ENCODE measurements around the gene UBR1. TPM values are rescaled to one million over a fixed set of nuclear protein-coding genes. Genes with fewer than 3 reads are reported as not detected.
A peak's percentile ranks its signal among the peaks of the same experiment; 100 is the strongest.

Gene UBR1
- total RNA-seq, 1 donor from 2014 or later = 39.1 TPM

DNA sequence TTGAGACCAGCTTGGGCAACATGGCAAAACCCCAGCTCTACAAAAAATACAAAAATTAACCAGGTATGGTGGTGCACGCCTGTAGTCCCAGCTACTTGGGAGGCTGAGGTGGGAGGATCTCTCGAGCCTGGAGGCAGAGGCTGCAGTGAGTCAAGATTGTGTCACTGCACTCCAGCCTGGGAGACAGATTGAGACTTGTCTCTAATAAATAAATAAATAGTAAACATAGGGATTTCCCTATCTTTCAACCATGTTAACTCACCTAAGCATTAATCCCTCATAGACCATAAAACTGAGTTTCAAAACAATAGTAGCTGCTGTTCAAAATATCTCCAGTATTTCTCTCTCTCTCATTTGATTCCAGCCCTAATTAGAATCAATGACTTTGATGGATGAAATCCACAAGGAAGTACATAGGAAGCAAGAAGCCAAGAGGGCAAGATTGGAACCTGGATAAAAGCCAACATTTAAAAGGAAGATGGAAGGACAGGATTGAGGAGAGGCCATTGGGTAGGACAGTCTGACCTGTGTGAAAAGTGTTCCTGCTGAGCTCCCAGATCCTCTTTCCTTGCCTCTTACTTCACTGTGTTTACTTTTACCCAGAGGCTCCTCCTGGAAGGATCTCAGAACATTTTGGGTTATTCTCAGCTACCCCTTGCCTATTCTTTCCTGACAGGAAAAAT is 172.9 kb downstream of the UBR1 start:
- no peak for DNase-seq (ENCODE audit: low spot score, unreplicated experiment)
- TF ChIP-seq, protein P1, sequence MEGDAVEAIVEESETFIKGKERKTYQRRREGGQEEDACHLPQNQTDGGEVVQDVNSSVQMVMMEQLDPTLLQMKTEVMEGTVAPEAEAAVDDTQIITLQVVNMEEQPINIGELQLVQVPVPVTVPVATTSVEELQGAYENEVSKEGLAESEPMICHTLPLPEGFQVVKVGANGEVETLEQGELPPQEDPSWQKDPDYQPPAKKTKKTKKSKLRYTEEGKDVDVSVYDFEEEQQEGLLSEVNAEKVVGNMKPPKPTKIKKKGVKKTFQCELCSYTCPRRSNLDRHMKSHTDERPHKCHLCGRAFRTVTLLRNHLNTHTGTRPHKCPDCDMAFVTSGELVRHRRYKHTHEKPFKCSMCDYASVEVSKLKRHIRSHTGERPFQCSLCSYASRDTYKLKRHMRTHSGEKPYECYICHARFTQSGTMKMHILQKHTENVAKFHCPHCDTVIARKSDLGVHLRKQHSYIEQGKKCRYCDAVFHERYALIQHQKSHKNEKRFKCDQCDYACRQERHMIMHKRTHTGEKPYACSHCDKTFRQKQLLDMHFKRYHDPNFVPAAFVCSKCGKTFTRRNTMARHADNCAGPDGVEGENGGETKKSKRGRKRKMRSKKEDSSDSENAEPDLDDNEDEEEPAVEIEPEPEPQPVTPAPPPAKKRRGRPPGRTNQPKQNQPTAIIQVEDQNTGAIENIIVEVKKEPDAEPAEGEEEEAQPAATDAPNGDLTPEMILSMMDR (IDR thresholded peaks at IDR 0.05; ENCODE audit: unreplicated experiment) = no peak

DNA sequence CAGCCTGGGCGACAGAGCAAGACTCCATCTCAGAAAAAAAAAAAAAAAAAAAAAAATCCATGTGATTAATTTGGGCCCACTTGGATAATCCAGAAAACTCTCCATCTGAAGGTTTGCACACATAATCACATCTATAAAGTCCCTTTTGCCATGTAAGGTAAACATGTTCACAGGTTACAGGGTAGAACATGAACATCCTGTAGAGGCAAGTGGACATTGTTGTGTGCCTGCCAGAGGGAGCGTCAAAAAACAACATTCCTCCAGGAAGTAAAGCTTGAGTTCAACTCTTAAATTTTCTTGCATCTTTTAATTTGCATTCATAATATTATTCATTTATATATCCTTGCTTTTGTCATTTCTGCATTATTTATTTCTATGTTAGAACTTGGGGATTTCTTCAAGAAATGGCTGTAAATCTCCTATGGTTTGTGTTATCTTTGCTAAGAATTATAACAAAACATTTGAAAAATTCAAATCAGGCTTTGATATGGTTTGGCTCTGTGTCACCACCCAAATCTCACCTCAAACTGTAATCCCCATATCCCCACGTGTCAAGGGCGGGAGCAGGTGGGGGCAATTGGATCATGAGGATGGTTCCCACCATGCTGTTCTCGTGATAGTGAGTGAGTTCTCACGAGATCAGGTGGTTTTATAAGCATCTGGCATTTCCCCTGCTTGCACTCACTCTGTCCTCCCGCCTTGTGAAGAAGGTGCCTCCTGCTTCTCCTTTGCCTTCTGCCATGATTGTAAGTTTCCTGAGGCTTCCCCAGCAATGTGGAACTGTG is 173.9 kb downstream of the UBR1 start:
- TF ChIP-seq, protein P1 (IDR thresholded peaks at IDR 0.05; ENCODE audit: unreplicated experiment) = no peak
- no peaks in the 10 kb centered on the region for H3K4me1 Mint-ChIP-seq (ENCODE audit: low read depth)
- H3K36me3 Mint-ChIP-seq (ENCODE audit: insufficient read depth) = no peaks in the 10 kb centered on the region
- H3K27ac Mint-ChIP-seq = no peak overlapping the region
- H3K27me3 Mint-ChIP-seq = no peaks in the 10 kb centered on the region
- no peak for DNase-seq (ENCODE audit: low spot score, unreplicated experiment)
- no peaks in the 10 kb centered on the region for H3K9me3 Mint-ChIP-seq (ENCODE audit: low read depth)
- H3K4me3 Mint-ChIP-seq (ENCODE audit: low read depth) = no peak overlapping the region

More for the DNA sequence above, 172.9 kb downstream of the UBR1 start:
- Mint-ChIP-seq H3K27ac (no peak overlapping the region), H3K4me3 (ENCODE audit: low read depth) (no peak overlapping the region), H3K36me3 (ENCODE audit: insufficient read depth) (no peaks in the 10 kb centered on the region), H3K4me1 (ENCODE audit: low read depth) (no peaks in the 10 kb centered on the region), H3K9me3 (ENCODE audit: low read depth) (no peaks in the 10 kb centered on the region), H3K27me3 (no peaks in the 10 kb centered on the region)

DNA sequence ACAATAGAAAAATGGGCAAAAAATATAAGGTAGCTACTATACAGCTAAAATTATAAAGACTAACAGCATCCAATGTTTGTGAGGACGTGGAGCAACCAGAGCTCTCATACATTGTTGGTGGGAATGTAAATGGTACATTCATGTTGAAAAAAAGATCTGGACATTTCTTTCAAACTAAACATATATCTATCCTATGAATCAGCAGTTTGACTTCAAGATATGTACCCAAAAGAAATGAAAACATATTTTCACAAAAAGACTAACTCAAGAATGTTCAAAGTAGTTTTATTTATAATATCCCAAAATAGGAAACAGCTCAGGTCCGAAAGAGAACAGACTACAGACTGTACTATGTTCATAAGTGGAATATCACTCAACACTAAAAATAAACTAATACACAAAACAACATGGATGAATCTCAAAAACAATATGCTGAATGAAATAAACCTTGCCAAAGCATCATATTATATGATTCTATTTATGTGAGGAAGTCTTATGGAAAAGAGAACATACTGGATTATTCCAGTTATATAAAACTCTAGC is 176.5 kb downstream of the UBR1 start:
- H3K27me3 Mint-ChIP-seq = no peaks in the 10 kb centered on the region
- no peak overlapping the region for H3K4me3 Mint-ChIP-seq (ENCODE audit: low read depth)
- H3K9me3 Mint-ChIP-seq (ENCODE audit: low read depth) = no peaks in the 10 kb centered on the region
- H3K4me1 Mint-ChIP-seq (ENCODE audit: low read depth) = no peaks in the 10 kb centered on the region
- TF ChIP-seq, protein P1 (IDR thresholded peaks at IDR 0.05; ENCODE audit: unreplicated experiment) = no peak
- H3K27ac Mint-ChIP-seq = no peak overlapping the region
- no peaks in the 10 kb centered on the region for H3K36me3 Mint-ChIP-seq (ENCODE audit: insufficient read depth)
- no peak for DNase-seq (ENCODE audit: low spot score, unreplicated experiment)

DNA sequence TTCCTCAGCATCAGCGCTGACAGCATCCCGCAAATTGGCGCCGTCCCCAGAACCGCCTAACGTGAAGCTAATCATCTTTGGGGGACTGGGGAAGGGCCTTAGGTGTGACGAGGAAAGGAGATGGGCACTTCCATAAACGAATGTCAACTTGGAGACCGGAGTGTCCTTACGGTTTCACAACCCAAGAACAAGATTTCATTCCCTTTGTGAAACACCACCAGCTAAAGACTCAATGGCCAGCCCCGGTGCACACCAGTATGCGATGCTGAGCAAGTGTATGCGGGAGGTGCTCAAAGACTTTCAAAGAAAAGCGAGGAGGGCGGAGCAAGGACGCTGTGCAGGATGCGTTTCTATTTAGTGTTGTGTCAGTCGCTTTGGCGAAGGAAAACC is 184.5 kb downstream of the UBR1 start:
- no peak for DNase-seq (ENCODE audit: low spot score, unreplicated experiment)
- TF ChIP-seq, protein P1 (IDR thresholded peaks at IDR 0.05; ENCODE audit: unreplicated experiment) = no peak
- H3K27ac Mint-ChIP-seq = no peak overlapping the region
- peak overlapping the region; percentile 95 for H3K4me3 Mint-ChIP-seq (ENCODE audit: low read depth)
- peaks cover 14% of the 10 kb centered on the region for H3K27me3 Mint-ChIP-seq
- peaks cover 9% of the 10 kb centered on the region for H3K4me1 Mint-ChIP-seq (ENCODE audit: low read depth)
- H3K36me3 Mint-ChIP-seq (ENCODE audit: insufficient read depth) = no peaks in the 10 kb centered on the region
- no peaks in the 10 kb centered on the region for H3K9me3 Mint-ChIP-seq (ENCODE audit: low read depth)

DNA sequence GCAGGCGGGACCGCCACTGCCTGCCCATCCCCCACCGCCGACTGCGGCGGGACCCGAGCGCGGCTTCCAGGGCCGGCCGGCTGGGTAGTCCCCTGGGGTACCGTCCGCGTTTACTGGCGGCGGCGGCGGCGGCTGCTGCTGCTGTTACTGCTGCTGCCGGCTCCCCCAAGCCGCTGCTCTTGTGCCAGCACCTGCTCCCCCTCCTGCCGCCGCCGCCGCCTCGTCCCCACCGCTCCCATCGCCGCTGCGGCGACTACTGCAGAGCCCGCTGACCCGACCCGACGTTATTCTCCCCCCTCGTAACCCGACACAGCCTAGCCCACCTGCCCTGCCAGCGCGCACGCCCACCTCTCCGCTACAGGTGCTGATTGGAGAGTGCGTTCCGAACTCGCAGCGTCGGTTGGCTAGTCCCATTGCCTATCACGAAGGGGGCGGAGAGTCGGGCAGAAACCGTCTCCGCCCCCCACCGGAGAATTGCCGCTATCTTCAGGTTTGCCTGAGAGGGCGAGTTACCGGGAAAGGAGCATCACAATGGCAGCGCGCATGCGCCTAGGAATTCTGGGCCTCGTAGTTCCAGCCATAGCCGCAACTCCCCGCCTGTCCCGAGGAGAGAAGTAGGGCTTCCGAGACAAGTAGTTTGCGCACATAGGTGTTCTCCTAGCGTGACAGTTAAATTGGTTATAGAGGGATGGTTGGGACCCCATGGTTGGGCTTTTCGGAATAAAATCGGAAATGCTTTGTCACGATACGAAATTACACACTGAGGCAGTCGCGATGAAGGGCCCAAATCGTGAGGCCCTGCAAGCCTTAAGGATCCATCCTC is 185.1 kb downstream of the UBR1 start, which contains the start of gene TTBK2:
Gene TTBK2, minus strand, starts transcription at position 260 of the 823 bp plus-strand sequence. CDS start 42,161 bp downstream, outside the sequence.
- Mint-ChIP-seq H3K4me1 (ENCODE audit: low read depth) (peaks cover 9% of the 10 kb centered on the region), H3K27ac (peak within 1 kb of the TSS; percentile 97), H3K27me3 (peaks cover 14% of the 10 kb centered on the region), H3K4me3 (ENCODE audit: low read depth) (peak within 1 kb of the TSS; percentile 95), H3K9me3 (ENCODE audit: low read depth) (no peaks in the 10 kb centered on the region), H3K36me3 (ENCODE audit: insufficient read depth) (no peaks in the 10 kb centered on the region)
- DNase-seq (ENCODE audit: low spot score, unreplicated experiment) = peak; percentile 97
- TF ChIP-seq, protein P1 (IDR thresholded peaks at IDR 0.05; ENCODE audit: unreplicated experiment) = no peak
